ENCODE measurements around the gene TSPAN3.

Gene TSPAN3

GRCh38 chr15:77034695-77035489, 36.0 kb downstream of the TSPAN3 start:
- no peak for DNase-seq (ENCODE audit: low read depth in 2 of 2, low spot score in 1 of 2)

GRCh38 chr15:77033729-77034671, 36.9 kb downstream of the TSPAN3 start:
- no peak for DNase-seq (ENCODE audit: low read depth in 2 of 2, low spot score in 1 of 2)

- no peak for DNase-seq (ENCODE audit: low read depth in 2 of 2, low spot score in 1 of 2)
These were observed 37.5 kb downstream of the TSPAN3 start for GRCh38 chr15:77033417-77033728.

GRCh38 chr15:77032647-77033416, 38.1 kb downstream of the TSPAN3 start:
- DNase-seq (ENCODE audit: low read depth in 2 of 2, low spot score in 1 of 2), result no peak

GRCh38 chr15:77032052-77032646, 38.8 kb downstream of the TSPAN3 start:
- DNase-seq (ENCODE audit: low read depth in 2 of 2, low spot score in 1 of 2), result no peak

GRCh38 chr15:77031376-77032050, 39.4 kb downstream of the TSPAN3 start:
- no peak for DNase-seq (ENCODE audit: low read depth in 2 of 2, low spot score in 1 of 2)

- DNase-seq (ENCODE audit: low read depth in 2 of 2, low spot score in 1 of 2), result no peak
These were observed 40.0 kb downstream of the TSPAN3 start for GRCh38 chr15:77030928-77031375.

- DNase-seq (ENCODE audit: low read depth in 2 of 2, low spot score in 1 of 2), result no peak
These were observed 40.6 kb downstream of the TSPAN3 start for GRCh38 chr15:77030048-77030927.

- DNase-seq (ENCODE audit: low read depth in 2 of 2, low spot score in 1 of 2), result no peak
These were observed 41.5 kb downstream of the TSPAN3 start for GRCh38 chr15:77029166-77030047.

- DNase-seq (ENCODE audit: low read depth in 2 of 2, low spot score in 1 of 2), result no peak
These were observed 42.3 kb downstream of the TSPAN3 start for GRCh38 chr15:77028451-77029165.

- DNase-seq (ENCODE audit: low read depth in 2 of 2, low spot score in 1 of 2), result no peak
These were observed 43.0 kb downstream of the TSPAN3 start for GRCh38 chr15:77027697-77028450.

- no peak for DNase-seq (ENCODE audit: low read depth in 2 of 2, low spot score in 1 of 2)
These were observed 43.7 kb downstream of the TSPAN3 start for GRCh38 chr15:77027111-77027696.

- DNase-seq (ENCODE audit: low read depth in 2 of 2, low spot score in 1 of 2), result no peak
These were observed 44.3 kb downstream of the TSPAN3 start for GRCh38 chr15:77026501-77027110.

- DNase-seq (ENCODE audit: low read depth in 2 of 2, low spot score in 1 of 2), result no peak
These were observed 44.9 kb downstream of the TSPAN3 start for GRCh38 chr15:77025941-77026411.

GRCh38 chr15:77025083-77025901, 45.6 kb downstream of the TSPAN3 start:
- no peak for DNase-seq (ENCODE audit: low read depth in 2 of 2, low spot score in 1 of 2)
